NCI-H524 treated with DMSO at 0.1 percent for 48 hours (cell line): ENCODE measurements around the gene CD151.
A peak's percentile ranks its signal among the peaks of the same experiment; 100 is the strongest.

Experiments used
- DNase-seq: peaks from one replicate; lab custom pipeline; 2025; lab: John Stamatoyannopoulos, UW

Gene CD151

DNA sequence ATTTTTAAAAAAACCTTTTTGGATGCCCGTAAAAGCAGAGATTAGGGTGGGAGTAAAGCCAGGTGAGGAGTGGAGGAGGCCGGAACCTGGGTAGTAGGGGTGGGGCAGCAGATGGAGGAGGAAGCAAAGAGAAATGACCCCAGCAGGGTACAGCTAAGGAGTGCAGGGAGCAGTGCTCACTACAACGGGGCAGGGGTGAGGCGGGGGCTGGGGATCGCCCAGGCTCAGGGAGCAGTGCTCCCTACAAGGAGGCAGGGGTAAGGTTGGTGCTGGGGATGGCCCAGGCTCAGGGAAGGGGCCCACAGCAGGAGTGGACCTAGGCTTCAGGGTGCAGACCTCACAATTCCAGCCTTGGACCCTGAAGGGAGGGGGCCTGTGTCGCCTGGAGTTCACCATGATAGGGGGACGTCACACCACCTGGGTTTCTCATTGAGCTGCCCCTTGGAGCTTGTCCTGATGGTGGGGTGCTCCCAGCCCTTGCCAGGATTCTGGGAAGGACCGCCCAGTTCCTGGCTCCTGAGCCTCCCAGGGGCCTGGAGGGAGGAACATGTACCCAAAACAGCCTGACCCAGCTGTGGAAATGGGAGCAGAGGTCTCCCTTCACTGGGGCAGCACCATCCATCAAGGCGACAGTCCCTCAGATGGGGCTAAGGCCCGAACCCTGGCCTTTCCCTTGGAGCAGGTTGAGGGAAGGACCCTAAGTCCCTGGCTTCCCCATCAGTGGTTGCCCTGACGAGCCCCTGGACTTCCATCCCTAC is 16.9 kb upstream of the CD151 start:
- no peak for DNase-seq

- DNase-seq = no peak
Observed at GRCh38 chr11:816433-816779, 16.3 kb upstream of the CD151 start.

GRCh38 chr11:818396-819128 is 14.2 kb upstream of the CD151 start, which contains the start of gene PNPLA2:
PNPLA2 (plus strand) TSS chr11:818914; CDS start chr11:819719, 805 bp downstream.
- no peak for DNase-seq

DNA sequence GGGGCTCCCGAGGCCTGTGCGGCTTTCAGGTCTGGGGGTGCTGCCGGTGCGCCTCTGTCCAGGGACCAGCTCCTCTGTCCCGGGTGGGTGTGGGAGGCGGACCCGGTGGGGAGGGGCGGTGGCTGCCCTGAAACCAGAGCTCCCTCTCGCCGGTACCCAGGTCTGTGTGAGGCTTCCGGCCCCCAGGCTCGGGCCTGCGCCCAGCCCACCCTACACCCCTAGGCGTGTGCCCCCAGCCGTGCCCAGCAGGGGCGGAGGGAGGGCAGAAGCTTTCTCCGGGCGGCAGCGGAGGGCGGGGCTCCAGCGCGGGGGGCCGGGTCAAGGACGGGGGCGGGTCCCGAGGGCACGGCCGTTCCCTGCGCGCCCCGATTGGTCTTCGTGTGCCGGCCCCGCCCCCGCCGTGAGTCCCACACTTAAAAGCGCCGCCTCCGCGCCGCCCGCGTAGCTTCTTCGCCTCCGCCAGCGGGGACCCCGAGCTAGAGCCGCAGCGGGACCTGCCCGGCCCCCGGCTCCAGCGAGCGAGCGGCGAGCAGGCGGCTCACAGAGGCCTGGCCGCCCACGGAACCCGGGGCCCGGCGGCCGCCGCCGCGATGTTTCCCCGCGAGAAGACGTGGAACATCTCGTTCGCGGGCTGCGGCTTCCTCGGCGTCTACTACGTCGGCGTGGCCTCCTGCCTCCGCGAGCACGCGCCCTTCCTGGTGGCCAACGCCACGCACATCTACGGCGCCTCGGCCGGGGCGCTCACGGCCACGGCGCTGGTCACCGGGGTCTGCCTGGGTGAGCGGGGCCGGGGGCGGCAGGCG is 13.4 kb upstream of the CD151 start:
- no peak for DNase-seq

DNA sequence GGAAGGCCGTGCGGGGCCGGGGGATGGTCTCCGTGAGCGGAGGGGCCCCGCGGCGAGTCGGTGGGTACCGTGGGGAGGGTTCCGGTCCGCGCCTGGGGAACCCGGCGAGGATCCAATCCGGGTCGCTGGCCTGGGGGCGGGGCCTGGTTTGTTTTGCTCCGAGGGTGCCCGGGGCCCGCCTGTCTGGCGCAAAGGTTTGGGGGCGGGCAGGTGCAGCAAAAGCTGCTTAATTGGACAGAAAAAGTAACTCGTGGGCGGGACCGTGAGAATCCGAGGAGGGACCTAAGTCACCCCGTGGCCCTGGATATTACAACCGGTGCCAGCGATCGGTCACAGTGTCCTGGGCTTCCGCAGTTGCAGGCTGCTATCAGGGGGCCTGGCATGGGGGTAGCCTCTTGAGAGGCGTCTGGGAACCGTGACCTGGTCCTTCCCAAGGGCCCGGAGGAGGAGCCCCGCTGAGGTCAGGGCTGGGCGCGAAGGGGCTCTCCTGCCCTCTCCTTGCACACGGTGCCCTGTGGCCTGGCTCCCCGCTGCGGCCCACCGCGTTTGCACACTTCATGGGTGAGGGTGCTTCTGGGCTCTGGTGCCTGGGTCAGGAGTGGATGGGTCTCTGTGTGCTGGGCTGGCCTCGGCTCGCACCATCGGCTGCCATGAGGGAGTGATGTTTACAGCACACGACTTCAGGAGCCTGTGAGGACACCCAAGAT is 12.7 kb upstream of the CD151 start:
- DNase-seq = peak; percentile 29

- no peak for DNase-seq
Observed at GRCh38 chr11:820655-821511, 11.9 kb upstream of the CD151 start.

DNA sequence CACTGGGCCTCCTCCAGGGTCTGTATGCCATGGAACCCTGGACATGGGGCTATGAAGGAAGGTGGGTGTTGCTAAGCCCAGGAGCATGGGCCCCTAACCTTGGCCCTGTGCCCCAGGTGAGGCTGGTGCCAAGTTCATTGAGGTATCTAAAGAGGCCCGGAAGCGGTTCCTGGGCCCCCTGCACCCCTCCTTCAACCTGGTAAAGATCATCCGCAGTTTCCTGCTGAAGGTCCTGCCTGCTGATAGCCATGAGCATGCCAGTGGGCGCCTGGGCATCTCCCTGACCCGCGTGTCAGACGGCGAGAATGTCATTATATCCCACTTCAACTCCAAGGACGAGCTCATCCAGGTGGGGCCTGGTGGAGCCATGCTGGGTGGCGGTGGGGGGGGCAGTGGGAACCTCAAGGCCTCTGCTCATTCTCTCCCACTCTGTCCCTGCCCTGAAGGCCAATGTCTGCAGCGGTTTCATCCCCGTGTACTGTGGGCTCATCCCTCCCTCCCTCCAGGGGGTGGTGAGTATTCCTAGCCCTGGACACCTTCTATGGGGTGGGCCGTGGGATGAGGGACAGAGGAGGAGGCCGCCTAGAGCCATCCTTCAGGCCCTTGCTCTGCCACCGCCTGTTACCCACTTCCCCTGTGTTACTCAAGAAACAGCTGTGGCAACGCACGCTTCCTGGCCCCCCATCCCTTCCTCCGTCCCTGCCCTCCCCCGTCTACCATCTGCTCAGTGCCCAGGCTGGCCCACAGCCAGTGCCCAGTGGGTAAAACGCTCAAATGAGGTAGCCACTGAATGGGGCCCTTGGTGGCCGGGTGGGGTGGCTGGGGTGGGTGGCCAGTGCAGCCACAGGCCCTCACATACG is 11.0 kb upstream of the CD151 start:
- no peak for DNase-seq

DNA sequence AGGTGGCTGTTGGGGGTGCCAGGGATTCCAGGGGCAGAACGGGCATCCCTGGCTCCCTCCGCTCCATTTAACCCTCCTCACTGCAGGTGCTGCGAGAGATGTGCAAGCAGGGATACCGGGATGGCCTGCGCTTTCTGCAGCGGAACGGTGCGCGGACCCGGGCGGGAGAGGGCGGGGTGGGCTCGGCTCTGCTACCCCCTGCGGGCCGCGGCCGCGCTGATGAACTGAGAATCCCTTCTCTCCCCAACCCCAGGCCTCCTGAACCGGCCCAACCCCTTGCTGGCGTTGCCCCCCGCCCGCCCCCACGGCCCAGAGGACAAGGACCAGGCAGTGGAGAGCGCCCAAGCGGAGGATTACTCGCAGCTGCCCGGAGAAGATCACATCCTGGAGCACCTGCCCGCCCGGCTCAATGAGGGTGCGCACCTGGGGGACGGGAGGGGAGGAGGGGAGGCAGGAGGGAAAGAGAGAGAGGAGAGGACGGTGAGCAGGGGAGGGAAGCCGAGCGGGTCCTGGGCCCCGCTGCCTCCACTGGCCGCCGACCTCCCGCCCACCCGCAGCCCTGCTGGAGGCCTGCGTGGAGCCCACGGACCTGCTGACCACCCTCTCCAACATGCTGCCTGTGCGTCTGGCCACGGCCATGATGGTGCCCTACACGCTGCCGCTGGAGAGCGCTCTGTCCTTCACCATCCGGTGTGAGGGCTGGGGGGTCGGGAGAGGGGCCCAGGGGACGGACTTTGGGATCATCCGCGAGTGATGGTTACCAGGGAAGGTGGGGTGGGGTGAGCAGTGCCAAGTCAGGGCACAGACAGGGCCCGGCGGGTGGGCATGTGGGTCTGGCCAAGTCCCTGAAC is 9.1 kb upstream of the CD151 start:
- no peak for DNase-seq

- DNase-seq = peak; percentile 32
Observed at GRCh38 chr11:824292-824880, 8.4 kb upstream of the CD151 start.

GRCh38 chr11:824942-825341 is 7.8 kb upstream of the CD151 start:
- no peak for DNase-seq

DNA sequence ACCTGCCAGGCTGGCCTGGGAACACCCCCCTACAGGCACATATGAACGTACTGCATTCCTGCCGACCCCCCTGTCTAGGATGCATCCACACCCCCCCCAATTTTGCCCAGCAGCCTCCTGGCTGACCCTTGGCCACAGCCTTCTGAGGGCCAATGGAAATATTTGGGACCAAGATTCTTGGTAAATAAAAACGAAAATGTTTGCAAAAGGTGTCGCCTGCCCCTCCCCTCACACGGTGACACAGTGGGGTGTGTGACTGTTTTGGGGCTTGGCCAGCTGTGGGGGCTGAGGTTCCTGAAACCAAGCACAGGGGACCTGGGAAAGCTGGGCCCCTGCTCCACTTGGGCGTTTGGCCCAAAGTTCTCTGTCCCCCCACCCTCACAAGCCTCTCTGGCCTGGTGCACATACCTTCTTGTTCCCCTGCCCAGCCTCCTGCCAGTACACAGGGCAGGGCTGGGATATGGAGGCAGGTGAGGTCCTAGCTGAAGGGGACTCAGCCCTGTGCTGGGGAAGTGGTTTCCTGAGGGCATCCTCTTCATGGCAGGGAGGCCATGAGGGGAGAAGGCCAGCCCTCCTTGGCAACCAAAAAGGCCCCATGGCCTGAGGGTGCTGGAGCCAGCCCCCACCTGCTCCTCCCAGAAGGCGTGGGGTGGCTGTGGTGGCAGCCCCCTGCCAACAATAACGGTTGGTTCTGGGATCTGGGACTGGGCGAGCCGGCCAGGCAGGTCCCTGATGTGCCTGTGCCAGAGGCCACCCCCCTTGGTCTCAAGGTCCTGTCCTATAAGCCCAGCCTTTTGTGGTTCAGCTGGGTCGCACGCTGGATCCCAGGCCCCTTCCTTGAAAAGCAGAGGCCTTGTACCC is 7.2 kb upstream of the CD151 start:
- no peak for DNase-seq

- no peak for DNase-seq
Observed at GRCh38 chr11:826227-826621, 6.5 kb upstream of the CD151 start.

DNA sequence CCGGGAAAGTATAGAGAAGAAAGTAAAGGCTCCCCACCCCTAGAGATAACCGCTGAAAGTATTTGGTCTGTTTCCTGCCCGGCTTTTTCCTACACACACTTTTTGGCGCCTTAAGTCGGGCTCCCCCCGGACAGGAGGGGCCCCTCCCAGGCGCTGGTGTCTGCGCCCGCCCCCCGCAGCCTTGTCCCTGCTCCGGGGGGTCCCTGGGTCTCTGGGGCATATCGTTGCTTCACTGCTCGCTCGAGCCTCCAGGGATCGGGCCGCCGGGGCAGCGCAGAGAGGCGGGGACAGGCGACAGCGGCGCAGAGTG is 6.0 kb upstream of the CD151 start:
- DNase-seq = no peak

DNA sequence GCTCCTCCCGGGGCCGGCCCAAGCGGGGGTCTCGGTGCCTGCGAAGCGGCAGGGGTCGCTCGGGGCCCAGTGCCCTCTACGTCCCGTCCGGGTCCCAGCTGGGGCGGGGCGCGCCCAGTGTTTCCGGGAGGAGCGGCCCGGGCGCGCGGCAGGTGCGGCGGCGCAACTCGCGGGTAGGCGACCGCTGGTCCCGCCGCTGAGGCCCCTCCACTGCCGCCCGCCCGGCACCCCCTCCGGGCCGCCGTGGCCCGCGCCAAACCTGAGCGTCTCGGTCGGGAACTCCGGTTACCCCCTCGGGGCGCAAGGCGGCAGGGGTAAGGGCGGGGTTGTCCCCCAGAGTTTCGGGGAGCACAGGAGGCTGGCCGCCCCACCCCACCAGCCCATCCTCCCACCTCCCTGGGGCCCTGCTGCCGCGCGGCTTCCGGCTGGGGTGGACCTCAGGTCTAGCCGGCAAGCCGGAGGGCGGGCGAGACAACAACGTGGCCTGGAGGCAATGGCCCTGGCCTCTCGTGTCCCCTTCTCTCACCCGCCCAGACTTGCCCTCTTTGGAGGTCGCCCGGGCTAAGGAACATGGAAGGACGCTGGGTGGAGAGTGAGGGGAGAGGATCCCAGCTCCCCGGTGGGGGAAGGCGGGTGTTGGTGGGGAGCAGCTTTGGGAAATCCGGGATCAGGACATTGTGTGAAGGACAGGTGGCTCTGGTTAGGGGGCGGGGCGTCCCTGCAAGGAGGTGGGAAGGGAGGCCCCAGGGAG is 5.4 kb upstream of the CD151 start:
- DNase-seq = no peak

DNA sequence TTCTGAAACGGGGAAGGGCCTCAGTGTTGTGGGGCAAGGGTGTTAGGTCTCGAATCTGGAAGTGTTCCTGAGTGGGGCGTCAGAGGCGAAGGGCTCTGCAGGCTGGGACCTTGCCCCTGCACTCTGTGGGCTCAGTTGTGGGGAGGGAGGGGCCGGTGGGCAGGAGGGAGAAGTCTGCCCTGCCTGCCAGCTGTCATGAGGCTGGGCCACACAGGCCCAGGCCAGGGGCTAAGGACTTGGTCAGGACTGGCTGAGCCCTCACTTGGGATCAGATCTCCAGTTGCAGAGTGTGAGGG is 4.9 kb upstream of the CD151 start, which contains the start of gene CRACR2B:
Gene CRACR2B (plus strand): TSS at position 23 of the 296 bp plus-strand sequence. CDS start 689 bp downstream, outside the sequence.
- no peak for DNase-seq

GRCh38 chr11:828506-829175 is 4.1 kb upstream of the CD151 start:
- DNase-seq = no peak
